LNCaP clone FGC (cell line): ENCODE data around the gene CDK8.
"Not testable (repeated sequence)": the region's sequence is repeated elsewhere in the genome, so short reads cannot be mapped to it uniquely, and the experiment has no call there.

ENCODE experiments used
- DNase-seq: peaks from one replicate; pipeline ENCODE4 v3.0.0-alpha.2; 2011; ENCODE audit warnings: low read depth
- H3K4me3 ChIP-seq: 2 replicates; pipeline ENCODE4 v1.5.1; 2011; ENCODE audit warnings: mild to moderate bottlenecking, low read depth, low read length, control low read depth
- TF ChIP-seq, protein P1 (sequence below): IDR thresholded peaks from 2 replicates; pipeline ENCODE4 v1.5.1; 2012; ENCODE audit warnings: mild to moderate bottlenecking; ENCODE audit not compliant: control insufficient read depth, insufficient read depth; ENCODE audit errors: extremely low read depth

The CDK8 gene

DNA sequence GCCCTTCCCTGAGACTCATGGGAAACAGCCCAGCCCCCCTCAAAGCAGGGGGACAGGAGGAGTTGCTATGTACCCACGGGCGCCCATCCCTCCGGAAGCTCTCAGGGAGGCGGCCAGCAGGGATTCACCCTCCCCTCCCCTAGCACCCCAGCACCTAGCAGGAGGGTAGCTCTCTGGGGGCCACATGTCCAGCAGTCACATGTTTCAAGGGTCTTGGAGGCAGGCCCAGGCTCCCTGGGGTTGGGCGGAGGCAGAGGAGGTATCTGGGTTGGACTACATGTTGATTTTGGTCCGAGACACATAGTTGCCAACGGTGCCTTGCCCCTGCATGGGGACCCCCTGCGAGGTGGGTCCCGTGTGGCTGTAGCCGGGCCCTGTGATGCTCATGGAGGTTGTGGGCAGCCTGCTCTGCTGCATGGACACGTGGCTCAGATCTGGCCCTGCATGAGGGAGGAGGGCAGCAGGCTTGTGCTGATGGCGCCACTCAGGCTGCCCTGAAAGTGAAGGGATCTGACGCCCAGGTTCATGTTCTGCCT lies 24.8 kb upstream of the CDK8 start:
- DNase-seq, result no peak
- TF ChIP-seq, protein P1, sequence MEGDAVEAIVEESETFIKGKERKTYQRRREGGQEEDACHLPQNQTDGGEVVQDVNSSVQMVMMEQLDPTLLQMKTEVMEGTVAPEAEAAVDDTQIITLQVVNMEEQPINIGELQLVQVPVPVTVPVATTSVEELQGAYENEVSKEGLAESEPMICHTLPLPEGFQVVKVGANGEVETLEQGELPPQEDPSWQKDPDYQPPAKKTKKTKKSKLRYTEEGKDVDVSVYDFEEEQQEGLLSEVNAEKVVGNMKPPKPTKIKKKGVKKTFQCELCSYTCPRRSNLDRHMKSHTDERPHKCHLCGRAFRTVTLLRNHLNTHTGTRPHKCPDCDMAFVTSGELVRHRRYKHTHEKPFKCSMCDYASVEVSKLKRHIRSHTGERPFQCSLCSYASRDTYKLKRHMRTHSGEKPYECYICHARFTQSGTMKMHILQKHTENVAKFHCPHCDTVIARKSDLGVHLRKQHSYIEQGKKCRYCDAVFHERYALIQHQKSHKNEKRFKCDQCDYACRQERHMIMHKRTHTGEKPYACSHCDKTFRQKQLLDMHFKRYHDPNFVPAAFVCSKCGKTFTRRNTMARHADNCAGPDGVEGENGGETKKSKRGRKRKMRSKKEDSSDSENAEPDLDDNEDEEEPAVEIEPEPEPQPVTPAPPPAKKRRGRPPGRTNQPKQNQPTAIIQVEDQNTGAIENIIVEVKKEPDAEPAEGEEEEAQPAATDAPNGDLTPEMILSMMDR, result no peak
- H3K4me3 ChIP-seq, result no peak overlapping the region

DNA sequence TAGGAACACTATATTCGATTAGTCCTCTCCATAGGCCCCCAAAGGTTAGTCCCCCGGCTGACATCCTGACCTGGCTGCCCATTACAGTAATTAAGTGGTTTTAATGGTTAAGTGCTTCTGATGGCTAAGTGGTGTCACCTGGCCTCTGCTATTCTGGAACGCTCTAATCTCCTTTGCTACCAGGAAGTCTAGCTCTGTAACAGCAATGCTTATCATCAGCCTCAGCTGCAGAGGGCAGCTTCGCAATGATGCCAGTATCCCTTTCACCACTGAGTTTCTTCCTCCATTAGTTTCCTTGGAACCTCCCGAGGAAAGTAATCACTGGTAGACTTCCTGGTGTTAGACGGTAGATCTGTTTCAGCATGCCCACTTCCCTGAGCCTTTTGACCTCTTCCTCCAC lies 23.2 kb upstream of the CDK8 start:
- no peak overlapping the region for H3K4me3 ChIP-seq
- DNase-seq, result no peak
- TF ChIP-seq, protein P1, result no peak

DNA sequence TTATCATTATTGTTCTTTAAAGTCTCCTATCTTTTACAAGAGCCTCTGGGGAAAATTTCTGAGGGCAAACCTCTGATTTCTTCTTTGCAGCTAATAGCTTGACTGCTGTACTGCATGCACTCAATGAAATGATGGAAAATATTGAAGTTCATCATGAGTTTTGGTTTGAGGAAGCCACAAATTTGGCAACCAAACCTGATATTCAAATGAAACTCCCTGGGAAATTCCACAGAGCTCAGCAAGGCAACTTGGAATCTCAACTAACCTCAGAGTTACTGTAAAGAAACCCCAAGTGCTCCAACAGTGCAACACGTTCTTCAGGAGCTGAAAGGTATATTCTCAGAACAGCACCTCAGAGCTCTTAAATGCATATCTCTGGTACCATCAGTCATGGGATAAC lies 17.6 kb upstream of the CDK8 start:
- DNase-seq, result no peak
- no peak overlapping the region for H3K4me3 ChIP-seq
- TF ChIP-seq, protein P1, result no peak

GRCh38 chr13:26246154-26246553 lies 7.8 kb upstream of the CDK8 start:
- DNase-seq, result no peak
- no peak overlapping the region for H3K4me3 ChIP-seq
- TF ChIP-seq, protein P1, result no peak

GRCh38 chr13:26247011-26247410 lies 6.9 kb upstream of the CDK8 start:
- no peak overlapping the region for H3K4me3 ChIP-seq
- TF ChIP-seq, protein P1, result no peak
- DNase-seq, result no peak

- TF ChIP-seq, protein P1, result no peak
- no peak for DNase-seq
- H3K4me3 ChIP-seq, result no peak overlapping the region
Measured at GRCh38 chr13:26247608-26248007, 6.3 kb upstream of the CDK8 start.

GRCh38 chr13:26249551-26249950 lies 4.4 kb upstream of the CDK8 start:
- no peak for DNase-seq
- TF ChIP-seq, protein P1, result no peak
- H3K4me3 ChIP-seq, result no peak overlapping the region

- DNase-seq, H3K4me3 ChIP-seq: not testable (repeated sequence)
Measured at GRCh38 chr13:26252006-26252405, 1.9 kb upstream of the CDK8 start.
